Measurements from ENCODE around the gene WDR64.

GRCh38 chr1:241646201-241646600, 5.9 kb upstream of the WDR64 start:
- TF ChIP-seq CTCF (IDR thresholded peaks at IDR 0.05): no peak
- no peak for TF ChIP-seq POLR2A (IDR thresholded peaks at IDR 0.05)
- no peak for TF ChIP-seq POLR2AphosphoS5 (IDR thresholded peaks at IDR 0.05)
